Thyroid gland (tissue), 4 donors: ENCODE data around the gene CCL7.

Experiments
- POLR2A ChIP-seq, 2 donors: fragments of 450-650 bp; IDR thresholded peaks; one replicate each; pipeline ENCODE4 v1.6.1; 2017; ENCODE audit warnings: antibody characterized with exemption in 2 of 2, mild to moderate bottlenecking in 2 of 2, moderate library complexity in 1 of 2
- TF ChIP-seq, protein P1 (sequence below), 6 experiments: fragments of 200-600 bp in 3 of 6; fragments of 450-650 bp in 3 of 6; sonication (generic) in 3 of 6; IDR thresholded peaks; one replicate each; pipeline ENCODE4 v1.5.1; 2016 to 2019; ENCODE audit warnings: antibody characterized with exemption in 6 of 6, mild to moderate bottlenecking in 2 of 6, inconsistent platforms in 1 of 6, moderate library complexity in 1 of 6

- TF ChIP-seq, protein P1, sequence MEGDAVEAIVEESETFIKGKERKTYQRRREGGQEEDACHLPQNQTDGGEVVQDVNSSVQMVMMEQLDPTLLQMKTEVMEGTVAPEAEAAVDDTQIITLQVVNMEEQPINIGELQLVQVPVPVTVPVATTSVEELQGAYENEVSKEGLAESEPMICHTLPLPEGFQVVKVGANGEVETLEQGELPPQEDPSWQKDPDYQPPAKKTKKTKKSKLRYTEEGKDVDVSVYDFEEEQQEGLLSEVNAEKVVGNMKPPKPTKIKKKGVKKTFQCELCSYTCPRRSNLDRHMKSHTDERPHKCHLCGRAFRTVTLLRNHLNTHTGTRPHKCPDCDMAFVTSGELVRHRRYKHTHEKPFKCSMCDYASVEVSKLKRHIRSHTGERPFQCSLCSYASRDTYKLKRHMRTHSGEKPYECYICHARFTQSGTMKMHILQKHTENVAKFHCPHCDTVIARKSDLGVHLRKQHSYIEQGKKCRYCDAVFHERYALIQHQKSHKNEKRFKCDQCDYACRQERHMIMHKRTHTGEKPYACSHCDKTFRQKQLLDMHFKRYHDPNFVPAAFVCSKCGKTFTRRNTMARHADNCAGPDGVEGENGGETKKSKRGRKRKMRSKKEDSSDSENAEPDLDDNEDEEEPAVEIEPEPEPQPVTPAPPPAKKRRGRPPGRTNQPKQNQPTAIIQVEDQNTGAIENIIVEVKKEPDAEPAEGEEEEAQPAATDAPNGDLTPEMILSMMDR (IDR thresholded peaks at IDR 0.05), result no peak
- TF ChIP-seq POLR2A (IDR thresholded peaks at IDR 0.05), result no peak
These were observed 43.1 kb downstream of the CCL7 start for GRCh38 chr17:34313164-34313563.
